H1 (cell line): ENCODE data around the gene GPC6.

Experiments used
- HDAC2 ChIP-seq, 2 experiments: fragments of 300-600 bp in 1 of 2; sonication (generic) in 1 of 2; IDR thresholded peaks; 2 replicates each; pipeline ENCODE4 v1.6.1; 2011 to 2012; ENCODE audit warnings: low read depth in 2 of 2, low read length in 2 of 2, mild to moderate bottlenecking in 2 of 2, moderate library complexity in 2 of 2, borderline replicate concordance in 1 of 2, inconsistent platforms in 1 of 2
- JUN ChIP-seq: IDR thresholded peaks from 2 replicates; pipeline ENCODE4 v1.6.1; 2011; ENCODE audit warnings: low read depth, mild to moderate bottlenecking, improper control_type of control experiment, low read length
- RFX5 ChIP-seq: IDR thresholded peaks from 2 replicates; pipeline ENCODE4 v1.6.1; 2011; ENCODE audit warnings: low read depth, low read length, improper control_type of control experiment, borderline replicate concordance
- RNF2 ChIP-seq: fragments of 200-900, 300-1000 bp; sonication (generic); IDR thresholded peaks from 2 replicates; pipeline ENCODE4 v1.7.1; 2016; ENCODE audit warnings: borderline replicate concordance, low read depth, mild to moderate bottlenecking, antibody characterized with exemption, low read length; ENCODE audit not compliant: poor library complexity, severe bottlenecking; ENCODE audit errors: missing control alignments
- TF ChIP-seq, protein P1 (sequence below), 3 experiments: IDR thresholded peaks; 1 replicate in 2 of 3; 2 replicates in 1 of 3; pipeline versions ENCODE4 v1.5.1 to v1.6.1; 2011; ENCODE audit warnings: low read length in 3 of 3, mild to moderate bottlenecking in 3 of 3, inconsistent platforms in 2 of 3, low read depth in 1 of 3, moderate library complexity in 1 of 3; ENCODE audit not compliant: insufficient read depth in 1 of 3; ENCODE audit errors: control extremely low read depth in 1 of 3
- TF ChIP-seq, protein P2 (sequence below): IDR thresholded peaks from 2 replicates; pipeline ENCODE4 v1.6.1; 2012; ENCODE audit warnings: inconsistent platforms

DNA sequence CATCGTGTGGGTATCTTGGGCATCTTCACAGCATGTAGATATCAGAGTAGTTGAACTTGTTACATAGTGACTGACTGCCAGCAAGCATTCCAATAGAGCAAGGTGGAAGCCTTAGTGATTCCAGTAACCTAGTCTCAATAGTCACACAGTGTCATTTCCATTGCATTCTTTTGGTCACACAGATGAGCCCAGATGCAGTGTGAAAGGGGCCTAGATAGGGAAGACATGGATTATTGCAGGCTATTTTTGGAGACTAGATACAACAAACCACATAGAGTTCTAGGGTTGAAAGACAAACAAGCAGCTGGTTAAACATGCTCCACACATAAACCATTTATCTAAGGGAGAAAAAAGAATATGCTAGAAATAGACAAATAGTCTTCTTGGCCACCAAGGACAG, 699.4 kb downstream of the GPC6 start:
- TF ChIP-seq JUN (no peak), RNF2 (no peak), RFX5 (no peak), HDAC2 (IDR thresholded peaks at IDR 0.05; ENCODE audit: borderline replicate concordance in 1 of 2, low read depth in 2 of 2, low read length in 2 of 2) (no peak)
- TF ChIP-seq, protein P1, sequence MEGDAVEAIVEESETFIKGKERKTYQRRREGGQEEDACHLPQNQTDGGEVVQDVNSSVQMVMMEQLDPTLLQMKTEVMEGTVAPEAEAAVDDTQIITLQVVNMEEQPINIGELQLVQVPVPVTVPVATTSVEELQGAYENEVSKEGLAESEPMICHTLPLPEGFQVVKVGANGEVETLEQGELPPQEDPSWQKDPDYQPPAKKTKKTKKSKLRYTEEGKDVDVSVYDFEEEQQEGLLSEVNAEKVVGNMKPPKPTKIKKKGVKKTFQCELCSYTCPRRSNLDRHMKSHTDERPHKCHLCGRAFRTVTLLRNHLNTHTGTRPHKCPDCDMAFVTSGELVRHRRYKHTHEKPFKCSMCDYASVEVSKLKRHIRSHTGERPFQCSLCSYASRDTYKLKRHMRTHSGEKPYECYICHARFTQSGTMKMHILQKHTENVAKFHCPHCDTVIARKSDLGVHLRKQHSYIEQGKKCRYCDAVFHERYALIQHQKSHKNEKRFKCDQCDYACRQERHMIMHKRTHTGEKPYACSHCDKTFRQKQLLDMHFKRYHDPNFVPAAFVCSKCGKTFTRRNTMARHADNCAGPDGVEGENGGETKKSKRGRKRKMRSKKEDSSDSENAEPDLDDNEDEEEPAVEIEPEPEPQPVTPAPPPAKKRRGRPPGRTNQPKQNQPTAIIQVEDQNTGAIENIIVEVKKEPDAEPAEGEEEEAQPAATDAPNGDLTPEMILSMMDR (IDR thresholded peaks at IDR 0.05; ENCODE audit: control extremely low read depth in 1 of 3, insufficient read depth in 1 of 3, low read depth in 1 of 3, low read length in 3 of 3), result no peak
- TF ChIP-seq, protein P2, sequence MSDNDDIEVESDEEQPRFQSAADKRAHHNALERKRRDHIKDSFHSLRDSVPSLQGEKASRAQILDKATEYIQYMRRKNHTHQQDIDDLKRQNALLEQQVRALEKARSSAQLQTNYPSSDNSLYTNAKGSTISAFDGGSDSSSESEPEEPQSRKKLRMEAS, result no peak
